ENCODE results near the gene CAD.

DNA sequence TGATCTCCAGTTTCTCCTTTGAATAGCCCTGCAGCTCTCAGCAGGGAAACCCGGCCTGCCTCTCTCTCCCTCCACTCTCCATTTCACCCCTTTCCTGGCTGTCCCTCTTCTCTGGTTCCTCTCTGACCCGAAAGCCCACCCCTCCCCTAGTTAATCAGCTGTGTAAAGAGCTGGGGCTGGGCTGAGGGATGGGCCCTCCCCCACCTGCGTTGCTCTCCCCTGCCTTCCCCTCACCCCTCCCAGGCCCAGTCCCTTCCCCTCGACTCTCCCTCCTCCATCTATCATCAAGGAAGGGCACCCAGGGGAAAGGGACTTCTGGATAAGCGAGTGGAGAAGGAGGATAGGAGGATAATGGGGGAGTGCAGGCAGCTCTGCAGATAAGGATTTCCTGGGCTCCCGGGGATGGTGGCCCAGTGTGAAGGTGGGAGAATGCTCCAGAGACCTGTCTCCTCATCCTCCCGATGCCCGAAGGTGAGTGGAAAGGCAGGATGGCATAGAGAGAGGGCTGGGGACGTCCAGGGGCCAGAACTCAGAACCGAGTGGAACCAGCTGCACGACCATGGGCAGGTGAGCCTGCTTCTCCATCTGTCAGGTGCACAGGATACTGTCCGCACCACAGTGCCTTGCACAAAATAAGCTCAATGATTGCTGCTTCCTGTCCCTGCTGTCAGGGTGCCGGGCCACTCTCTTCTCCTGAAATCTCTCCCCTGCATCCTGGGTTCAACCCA is 33.6 kb downstream of the CAD start:
- TF ChIP-seq POLR2AphosphoS5 (IDR thresholded peaks at IDR 0.05; ENCODE audit: borderline replicate concordance, low read depth, low read length) = no peak
- no peak for TF ChIP-seq EZH2 (IDR thresholded peaks at IDR 0.05)
- no peak for TF ChIP-seq FOXP2 (optimal IDR thresholded peaks at IDR 0.05; ENCODE audit: control extremely low read depth, extremely low read length, insufficient read depth)
